Lung microvascular endothelial cell (primary cell): ENCODE measurements around the gene MT1B. TPM values are rescaled to one million over a fixed set of nuclear protein-coding genes. Genes with fewer than 3 reads are reported as not detected.
"Not testable (repeated sequence)": the region's sequence is repeated elsewhere in the genome, so short reads cannot be mapped to it uniquely, and the experiment has no call there.

ENCODE experiments used
- DNase-seq, 2 donors: peaks; one replicate each; pipeline versions ENCODE4 v3.0.0 to v3.0.0-alpha.2; 2010; ENCODE audit warnings: low read depth in 2 of 2
- total RNA-seq: library from RNA; depleted of rRNA; stranded (reverse); fragments of >200 nt; gene quantifications from 2 replicates; pipeline ENCODE4 v1.2.1, GENCODE V29; 2014

MT1B gene
- total RNA-seq, 1 donor from 2014 or later: not detected

DNA sequence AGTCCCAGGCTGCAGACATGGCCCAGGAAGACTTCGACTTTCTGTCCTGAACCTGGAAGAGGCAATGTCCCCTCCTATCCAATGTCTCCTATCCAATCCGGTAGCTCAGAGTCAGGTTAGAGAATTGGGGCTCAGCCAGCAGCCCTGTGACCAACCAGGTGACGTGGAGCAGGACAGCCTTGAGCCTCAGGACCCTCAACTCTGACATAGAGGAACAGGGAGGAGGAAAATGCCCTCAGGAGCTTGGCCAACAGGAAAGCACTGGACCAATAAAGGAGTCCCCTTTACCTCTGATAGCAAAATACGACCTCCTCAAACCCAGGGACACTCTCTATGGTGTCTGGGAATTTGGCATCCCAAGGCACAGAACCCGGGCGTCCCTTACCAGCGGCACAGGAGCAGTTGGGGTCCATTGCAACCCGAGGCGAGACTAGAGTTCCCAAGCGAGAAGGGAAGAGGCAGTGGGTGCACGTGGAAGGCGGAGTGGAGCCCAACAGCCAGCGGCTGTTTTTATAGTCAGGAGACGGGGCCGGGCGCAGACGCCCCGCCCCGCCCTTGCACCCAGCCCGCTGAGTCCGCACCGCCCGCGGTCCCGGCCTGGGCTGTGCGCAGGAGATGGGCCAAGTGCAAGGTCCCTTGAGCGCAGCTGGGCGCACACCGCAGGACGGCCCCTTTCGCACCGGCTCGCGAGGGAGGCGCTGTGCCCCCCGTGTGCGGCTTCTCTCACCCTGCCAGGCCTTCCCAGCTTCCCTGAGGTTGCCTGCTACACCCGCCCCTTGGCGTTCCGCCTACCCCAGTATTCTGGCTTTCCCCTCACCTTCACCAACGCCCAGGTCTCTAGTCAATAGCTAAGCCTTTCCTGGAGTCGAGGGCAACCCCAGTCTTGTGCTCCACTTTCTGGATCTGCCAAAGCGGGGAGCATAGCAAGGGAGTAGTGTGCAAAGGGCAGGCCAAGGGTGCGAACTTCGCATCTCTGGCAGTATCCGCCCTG is 16.2 kb downstream of the MT1B start, which contains the start of gene MT1G:
Gene MT1G, minus strand, starts transcription at position 485 of the 991 bp plus-strand sequence. Its CDS starts 72 bp downstream, at position 413.
- no peak for DNase-seq

DNA sequence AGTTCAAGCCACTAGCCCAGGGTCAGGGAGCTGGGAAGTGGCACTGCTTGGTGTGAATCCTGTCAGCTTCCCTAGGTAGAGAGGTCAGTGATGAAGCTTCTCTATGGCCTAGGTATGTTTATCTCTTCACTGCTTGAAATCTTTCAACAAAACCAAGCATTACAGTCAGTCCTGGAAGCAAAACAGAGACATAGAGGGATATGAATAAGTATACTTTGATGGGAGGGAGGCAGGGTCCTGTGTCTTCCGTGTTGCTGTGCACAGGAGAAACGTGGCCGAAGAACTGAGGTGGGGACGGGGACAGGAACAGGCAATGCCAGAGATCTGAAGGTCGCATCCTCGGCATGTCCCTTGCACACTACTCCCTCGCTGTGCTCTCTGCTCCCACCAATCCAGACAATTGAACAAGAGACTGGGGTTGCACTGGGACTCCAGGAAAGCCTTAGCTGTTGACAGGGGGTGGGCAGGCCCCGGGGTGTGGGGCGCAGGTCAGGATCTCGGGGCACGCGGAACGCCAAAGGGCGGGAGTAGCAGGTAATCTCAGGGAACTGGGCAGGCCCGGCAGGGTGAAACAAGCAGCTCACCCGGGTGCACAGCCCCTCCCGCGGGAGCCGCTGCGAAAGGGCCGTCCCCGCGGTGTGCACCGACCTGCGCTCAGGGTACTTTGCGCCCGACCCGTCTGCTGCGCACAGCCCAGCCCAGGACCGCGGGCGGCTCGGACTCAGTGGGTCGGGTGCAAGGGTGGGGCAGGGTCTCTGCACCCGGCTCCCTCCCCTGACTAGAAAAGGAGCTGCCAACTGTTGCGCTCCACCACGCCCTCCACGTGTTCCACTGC is 17.5 kb downstream of the MT1B start, which contains the start of gene MT1H:
Gene MT1H, plus strand, starts transcription at position 810 of the 835 bp plus-strand sequence. CDS start 71 bp downstream, outside the sequence.
- no peak for DNase-seq

DNA sequence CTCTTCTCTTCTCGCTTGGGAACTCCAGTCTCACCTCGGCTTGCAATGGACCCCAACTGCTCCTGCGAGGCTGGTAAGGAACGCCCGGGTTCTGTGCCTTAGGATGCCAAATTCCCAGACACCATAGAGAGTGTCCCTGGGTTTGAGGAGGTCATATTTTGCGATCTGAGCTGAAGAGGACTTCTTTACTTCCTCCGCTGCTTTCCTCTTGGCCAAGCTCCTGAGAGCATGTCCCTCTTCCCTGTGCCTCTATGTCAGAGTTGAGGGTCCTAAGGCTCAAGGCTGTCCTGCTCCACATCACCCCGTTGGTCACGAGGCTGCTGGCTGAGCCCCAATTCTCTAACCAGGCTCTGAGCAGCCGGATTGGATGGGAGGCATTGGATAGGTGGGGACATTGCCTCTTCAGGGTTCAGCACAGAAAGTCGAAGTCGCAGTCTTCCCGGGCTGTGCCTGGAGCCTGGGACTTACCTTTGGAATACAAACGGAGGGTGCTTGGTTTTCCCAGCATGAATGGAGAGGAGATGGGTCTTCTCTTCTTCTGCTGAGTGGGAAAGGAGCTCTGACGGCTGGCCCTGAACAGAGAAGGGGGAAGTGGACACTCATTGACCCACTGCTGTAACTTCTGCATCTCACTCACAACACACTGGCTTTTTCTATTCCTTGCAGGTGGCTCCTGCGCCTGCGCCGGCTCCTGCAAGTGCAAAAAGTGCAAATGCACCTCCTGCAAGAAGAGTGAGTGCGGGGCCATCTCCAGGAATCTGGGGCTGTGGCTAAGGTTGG is 18.3 kb downstream of the MT1B start:
- DNase-seq: no peak

DNA sequence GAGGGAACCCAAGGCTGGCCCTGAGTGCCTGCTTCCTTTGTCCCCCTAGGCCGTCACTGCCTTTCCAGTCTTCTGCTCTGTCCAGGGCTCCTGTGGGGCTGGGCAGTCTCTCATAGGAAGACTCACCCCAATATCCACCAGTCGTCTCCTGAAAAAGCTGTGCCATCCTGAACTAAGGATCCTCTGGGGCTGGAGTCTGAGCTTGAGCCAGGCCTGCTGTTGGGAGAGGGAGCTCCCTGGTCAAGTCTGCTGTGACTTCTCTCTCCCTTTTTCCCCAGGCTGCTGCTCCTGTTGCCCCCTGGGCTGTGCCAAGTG is 18.9 kb downstream of the MT1B start:
- no peak for DNase-seq

DNA sequence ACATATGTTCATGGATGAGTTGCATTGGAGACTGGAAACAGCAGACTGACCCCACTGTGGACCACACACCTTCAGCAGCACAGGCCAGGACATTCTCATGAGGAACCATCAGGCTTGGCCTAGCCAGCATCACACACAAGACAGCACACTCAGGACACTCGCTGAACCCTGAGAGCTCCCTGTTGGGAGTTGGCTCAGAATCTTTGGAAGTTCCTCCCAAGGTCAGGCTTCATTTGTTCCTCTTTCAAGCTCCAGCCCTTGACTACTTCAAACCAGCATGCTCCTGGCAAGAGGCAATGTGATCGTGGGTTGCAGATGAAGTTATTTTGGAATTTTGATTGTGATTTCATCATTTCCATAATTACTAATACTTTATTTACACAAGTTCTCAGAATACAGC is 20.0 kb downstream of the MT1B start:
- DNase-seq: not testable (repeated sequence)

DNA sequence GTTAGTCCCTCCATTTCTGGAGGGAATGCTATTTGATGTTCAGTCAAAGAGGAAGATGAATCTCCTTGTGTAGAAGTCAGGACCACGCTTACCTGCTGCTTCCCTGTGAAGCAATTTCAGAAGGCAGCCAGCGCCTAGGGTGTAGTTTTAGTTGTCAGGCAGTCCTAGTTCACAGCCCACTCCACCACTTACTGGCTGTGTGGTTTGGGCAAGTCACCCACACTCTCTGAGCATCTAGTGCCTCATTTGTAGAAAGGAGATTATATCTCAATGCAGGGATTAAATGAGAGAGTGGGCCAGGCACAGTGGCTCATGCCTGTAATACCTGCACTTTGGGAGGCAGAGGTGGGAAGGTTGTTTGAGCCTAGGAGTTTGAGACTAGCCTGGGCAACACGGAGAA is 20.5 kb downstream of the MT1B start:
- not testable (repeated sequence) for DNase-seq

DNA sequence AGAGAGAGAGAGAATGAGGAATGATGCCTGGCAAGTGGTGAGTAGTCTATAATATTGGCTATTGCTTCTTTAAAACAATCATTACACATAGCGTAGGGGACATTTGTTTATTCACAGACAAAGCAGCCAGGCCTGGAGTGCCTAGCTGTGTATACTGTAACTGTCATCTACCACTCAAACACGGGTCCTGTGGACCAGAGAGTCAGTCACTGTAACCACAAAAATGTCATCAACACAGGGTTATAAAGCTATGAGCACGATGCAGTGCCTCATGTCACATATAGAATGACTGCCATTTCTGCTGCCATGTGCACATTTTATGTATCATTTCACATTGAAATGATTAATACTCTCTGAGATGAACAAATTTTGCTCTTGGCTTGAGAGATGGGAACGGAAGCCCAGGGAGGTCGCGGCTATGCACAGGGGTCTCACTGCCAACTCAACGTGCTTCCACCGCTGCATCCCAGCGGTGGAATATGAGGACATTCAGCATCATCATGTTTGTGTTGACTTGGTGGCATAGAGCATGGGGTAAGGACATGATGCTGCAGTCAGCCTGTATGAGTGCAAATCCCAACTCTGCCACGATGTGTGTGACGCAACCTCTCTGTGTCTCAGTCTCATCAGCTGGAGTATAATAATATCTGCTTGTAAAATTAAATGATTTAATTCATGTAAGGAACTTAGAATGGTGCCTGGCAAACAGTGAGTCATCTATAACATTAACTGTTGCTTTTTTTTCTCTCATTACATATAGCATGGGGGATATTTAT is 21.3 kb downstream of the MT1B start:
- no peak for DNase-seq

DNA sequence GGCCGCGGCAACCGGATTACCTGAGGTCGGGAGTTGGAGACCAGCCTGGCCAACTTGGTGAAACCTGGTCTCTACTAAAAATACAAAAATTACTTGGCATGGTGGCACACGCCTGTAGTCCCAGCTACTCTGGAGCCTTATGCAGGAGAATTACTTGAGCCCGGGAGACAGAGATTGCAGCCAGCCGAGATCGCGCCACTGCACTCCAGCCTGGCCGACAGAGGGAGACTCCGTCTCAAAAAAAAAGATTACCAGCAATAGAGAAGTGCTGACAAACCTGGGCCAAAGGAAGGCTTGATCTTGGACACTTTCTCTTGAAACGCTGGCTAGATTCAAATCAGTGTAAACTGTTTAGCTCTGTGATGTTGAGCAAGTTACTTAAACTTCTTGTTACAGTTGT is 22.2 kb downstream of the MT1B start:
- DNase-seq: peak; percentile 41 to 48

DNA sequence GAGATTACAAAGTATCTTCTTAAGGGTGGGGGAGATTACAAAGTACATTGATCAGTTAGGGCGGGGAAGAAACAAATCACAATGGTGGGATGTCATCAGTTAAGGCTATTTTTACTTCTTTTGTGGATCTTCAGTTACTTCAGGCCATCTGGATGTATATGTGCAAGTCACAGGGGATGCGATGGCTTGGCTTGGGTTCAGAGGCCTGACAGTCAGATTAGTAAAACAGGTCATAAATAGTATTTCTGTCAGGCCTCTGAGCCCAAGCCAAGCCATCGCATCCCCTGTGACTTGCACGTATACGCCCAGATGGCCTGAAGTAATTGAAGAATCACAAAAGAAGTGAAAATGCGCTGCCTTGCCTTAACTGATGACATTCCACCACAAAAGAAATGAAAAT is 22.9 kb downstream of the MT1B start:
- not testable (repeated sequence) for DNase-seq

DNA sequence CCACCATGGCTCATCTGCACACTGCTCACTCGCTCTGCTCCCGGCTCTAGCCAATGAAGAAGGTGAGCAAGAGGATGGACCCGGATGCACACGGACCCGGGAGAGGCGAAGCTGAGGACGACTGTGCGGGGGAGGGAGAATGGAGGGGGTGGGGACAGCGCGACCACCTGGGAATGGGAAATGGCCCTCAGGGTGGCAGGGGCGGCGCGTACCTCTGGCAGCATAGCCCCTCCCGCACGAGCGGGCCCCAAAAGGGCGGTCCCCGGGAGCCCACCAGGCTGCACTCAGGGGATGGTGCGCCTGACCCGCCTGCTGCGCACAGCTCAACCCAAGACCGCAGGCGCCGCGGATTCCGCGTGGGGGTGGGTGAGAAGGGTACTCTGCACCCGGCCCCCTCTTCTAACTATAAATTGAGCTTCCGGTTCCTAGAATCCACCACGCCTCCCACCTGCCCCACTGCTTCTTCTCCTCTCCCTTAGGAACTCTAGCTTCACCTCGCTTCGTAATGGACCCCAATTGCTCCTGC is 24.1 kb downstream of the MT1B start:
- no peak for DNase-seq

DNA sequence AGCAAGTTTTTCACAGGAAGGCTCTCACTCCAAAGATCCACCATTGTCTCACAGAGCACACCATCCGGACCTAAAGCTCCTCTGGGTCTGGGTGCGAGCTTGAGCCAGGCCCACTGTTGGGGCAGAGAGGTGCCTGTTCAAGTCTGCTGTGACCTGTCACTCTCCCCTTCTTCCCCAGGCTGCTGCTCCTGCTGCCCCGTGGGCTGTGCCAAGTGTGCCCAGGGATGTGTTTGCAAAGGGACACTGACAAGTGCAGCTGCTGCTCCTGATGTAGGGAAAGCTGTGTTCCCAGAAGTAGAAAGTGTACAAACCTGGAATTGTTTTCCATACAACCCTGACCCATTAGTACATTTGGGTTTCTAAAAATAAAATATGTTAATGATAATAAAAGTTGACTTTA is 25.8 kb downstream of the MT1B start:
- DNase-seq: no peak

DNA sequence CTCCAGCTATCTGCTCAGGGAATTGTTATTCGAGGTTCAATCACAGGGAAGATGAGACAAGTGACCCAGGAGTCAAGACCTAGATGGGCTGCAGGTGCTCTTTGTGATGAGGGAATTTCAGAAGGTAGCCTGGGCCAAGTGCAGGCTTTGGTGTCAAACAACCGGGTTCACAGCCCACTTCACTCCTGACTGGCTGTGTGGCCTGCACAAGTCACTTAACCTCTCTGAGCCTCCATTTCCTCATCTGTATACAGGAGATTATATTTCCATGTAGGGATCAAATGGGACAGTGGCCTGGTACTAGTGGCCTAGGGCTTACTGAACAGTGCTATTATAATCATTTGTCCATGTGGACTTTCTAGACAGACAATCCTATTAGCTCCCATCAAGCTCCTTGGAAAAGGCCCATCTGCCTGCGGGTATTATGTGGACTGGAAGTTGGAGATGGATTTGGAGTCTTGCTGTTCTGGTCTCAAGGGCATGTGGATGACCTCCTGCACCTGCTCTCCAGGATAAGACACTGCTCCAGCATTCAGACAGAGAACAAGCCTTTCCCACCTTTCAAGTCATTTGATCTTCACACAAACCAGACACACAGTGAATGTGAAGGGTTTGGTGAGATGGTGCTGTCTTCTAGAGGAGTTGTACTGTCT is 27.5 kb downstream of the MT1B start:
- no peak for DNase-seq

DNA sequence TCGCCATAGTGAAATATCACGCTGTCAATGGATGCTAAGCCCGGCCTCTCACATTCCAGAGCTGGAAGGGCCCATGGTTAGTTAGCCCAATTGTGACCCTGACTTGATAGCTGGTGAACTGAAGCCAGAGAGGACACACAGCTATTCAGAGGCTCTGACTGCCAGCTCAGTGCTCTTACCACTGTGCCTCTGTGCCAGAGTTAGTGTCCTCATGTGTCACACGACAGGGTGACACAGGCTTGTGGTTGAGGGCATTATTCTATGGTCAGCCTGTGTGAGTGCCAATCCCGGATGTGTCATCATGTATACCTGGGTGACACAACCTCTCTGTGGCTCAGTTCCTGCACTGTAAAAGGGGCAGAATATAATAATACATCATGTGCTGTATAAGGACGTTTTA is 28.1 kb downstream of the MT1B start:
- DNase-seq: no peak

DNA sequence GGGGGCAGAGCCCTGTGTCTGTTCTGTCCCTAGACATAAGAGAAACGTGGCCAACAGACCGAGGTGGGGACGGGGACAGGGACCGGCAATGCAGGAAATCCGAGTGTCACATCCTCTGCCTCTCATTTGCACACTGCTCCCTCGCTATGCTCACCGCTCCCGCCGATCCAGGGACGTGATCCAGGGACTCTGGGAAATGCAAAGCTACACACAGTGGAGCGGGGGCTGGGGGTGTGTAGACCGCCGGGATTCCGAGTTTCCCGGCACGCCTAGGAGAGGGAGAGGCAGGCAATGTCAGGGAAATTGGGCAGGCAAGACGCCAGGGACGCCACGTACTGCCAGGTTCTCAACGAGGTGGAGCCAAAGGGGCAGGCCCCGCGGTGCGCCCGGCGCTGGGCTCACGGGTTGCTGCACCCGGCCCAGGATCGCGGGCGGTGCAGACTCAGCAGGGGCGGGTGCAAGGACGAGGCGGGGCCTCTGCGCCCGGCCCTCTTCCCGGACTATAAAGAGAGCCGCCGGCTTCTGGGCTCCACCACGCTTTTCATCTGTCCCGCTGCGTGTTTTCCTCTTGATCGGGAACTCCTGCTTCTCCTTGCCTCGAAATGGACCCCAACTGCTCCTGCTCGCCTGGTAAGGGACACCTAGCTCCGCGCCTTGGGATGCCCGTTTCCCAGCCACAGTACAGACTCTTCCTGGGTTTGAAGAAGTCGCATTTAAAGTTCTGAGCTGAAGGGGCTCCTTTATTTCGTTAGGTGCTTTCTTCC is 30.4 kb downstream of the MT1B start, which contains the start of gene MT1X:
Gene MT1X, plus strand, starts transcription at position 532 of the 764 bp plus-strand sequence. Its CDS starts 71 bp downstream, at position 603.
- peak; percentile 84 to 90 for DNase-seq

DNA sequence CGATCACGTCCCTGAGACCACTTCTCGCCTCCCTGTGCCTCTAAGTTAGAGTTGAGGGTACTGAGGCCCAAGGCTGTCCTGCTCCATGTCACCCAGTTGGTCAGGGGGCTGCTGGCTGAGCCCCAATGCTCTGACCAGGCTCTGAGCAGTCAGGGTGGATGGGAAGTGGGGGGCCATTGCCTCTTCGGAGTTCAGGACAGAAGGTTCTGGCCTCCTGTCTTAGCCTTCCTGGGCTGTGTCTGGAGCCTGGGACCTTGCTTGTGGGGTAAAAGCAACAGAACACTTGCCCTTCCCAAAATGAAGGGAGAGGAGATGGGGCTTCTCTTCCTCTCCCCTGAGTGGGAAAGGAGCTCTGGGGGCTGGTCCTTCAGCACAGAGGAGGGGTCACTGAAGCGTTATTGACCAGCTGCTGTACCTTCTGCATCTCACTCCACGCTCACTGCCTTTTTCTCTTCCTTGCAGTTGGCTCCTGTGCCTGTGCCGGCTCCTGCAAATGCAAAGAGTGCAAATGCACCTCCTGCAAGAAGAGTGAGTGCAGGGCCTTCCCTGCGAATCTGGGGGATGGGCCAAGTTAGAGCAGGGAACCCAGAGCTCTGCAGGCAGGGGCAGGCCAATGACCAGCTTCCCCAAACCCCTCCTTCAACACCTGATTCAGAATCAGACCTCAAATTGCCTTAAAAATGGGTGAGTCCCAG is 31.2 kb downstream of the MT1B start:
- no peak for DNase-seq

DNA sequence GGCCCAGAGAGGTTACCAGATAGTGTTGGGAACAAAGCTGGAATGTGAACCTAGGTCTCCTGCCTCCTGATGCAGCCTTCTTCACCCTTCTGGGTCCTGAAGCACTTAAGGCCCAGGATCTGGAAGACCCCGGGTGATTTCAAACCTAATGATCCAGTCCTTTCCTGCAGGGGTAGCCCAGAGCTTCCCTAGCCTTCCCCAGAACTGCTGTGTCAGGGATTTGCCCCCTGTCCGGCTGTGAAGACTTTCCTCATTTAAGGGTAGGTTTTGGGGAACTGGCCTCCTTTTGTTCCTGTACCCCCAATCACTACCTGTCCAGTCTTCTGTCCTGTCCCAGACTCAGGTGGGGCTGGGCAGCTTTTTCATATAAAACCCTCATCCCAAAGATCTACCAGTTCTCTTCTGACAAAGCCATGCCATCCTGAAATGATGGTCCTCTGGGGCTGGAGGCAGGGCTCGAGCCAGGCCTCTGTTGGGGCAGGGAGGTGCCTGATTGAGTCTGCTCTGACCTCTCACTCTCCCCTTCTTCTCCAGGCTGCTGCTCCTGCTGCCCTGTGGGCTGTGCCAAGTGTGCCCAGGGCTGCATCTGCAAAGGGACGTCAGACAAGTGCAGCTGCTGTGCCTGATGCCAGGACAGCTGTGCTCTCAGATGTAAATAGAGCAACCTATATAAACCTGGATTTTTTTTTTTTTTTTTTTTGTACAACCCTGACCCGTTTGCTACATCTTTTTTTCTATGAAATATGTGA is 31.9 kb downstream of the MT1B start:
- no peak for DNase-seq

DNA sequence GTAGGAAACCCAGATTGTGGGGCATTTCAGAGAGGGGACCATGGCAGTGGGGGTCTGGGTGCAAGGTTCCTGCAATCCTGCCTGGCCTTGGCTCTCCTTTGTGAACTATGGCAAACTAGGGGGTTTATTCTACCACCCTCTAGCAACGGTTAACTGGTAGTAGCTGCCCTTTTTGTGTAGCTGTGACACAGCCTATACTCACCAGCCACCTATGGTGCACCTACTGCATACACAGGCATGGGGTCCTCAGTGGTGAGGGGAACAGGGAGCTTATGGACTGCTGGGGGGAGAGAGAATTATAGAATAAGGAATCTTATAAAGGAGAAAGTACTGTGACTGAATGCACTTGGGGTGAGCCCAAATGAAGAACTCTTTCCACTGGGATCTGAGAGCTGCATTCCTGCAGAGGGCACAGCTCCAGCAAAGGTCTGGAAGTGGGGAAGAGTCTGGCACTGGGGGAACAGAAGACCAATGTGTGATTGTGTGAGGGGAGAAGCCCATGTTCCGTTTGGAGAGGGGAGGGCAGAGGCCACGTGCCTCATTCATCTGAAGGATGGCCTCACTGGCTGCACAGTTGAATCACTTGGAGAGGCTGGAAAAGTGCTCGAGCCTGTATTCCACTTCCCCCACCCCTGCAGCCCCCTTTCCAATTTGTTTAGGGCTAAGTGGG is 32.7 kb downstream of the MT1B start:
- DNase-seq: no peak
